ENCODE data around the gene CRYL1.

- TF ChIP-seq EZH2 (IDR thresholded peaks at IDR 0.05; ENCODE audit: insufficient read depth, poor library complexity, severe bottlenecking), result no peak
- TF ChIP-seq EZH2phosphoT487 (IDR thresholded peaks at IDR 0.05; ENCODE audit: insufficient read depth, low read depth), result no peak
These were observed 98.8 kb downstream of the CRYL1 start for GRCh38 chr13:20426766-20427448.

Data from GM23248 (cell line).